Right lobe of liver (tissue), 6 donors: ENCODE data around the gene STRBP. TPM values are rescaled to one million over a fixed set of nuclear protein-coding genes. Genes with fewer than 3 reads are reported as not detected.
A peak's percentile ranks its signal among the peaks of the same experiment; 100 is the strongest.

Experiments used
- ATAC-seq, 4 donors: fragments of 200-7000 bp; cut with Tn5 transposase; one replicate each; pipeline ENCODE4 v1.9.1; 2020; ENCODE audit warnings: mild to moderate bottlenecking in 4 of 4, moderate library complexity in 4 of 4
- DNase-seq, 3 donors: peaks; one replicate each; pipeline ENCODE4 v3.0.0-alpha.2; 2020
- H3K27ac ChIP-seq, 3 donors: fragments of 200-600 bp; one replicate each; pipeline ENCODE4 v1.8.0; 2022
- H3K27me3 ChIP-seq, 2 donors: fragments of 200-600 bp; one replicate each; pipeline ENCODE4 v1.8.0; 2022
- H3K36me3 ChIP-seq, 4 donors: fragments of 200-600 bp; sonication (generic) in 1 of 4; one replicate each; pipeline versions ENCODE4 v1.5.1 to v1.8.0; 2017 to 2022; ENCODE audit warnings: control low read depth in 1 of 4
- H3K4me1 ChIP-seq, 4 donors: fragments of 200-600 bp; sonication (generic) in 1 of 4; one replicate each; pipeline versions ENCODE4 v1.5.1 to v1.8.0; 2017 to 2022; ENCODE audit warnings: control low read depth in 1 of 4
- H3K4me3 ChIP-seq, 3 donors: fragments of 200-600 bp; one replicate each; pipeline ENCODE4 v1.8.0; 2022
- H3K9me3 ChIP-seq, 4 donors: fragments of 200-600 bp; sonication (generic) in 1 of 4; one replicate each; pipeline versions ENCODE4 v1.5.1 to v1.8.0; 2017 to 2022; ENCODE audit warnings: control low read depth in 1 of 4
- CTCF ChIP-seq, 4 donors: fragments of 200-600 bp in 3 of 4; fragments of 450-650 bp in 1 of 4; IDR thresholded peaks; one replicate each; pipeline versions ENCODE4 v1.5.1 to v1.8.0; 2016 to 2022; ENCODE audit warnings: antibody characterized with exemption in 4 of 4, mild to moderate bottlenecking in 2 of 4
- POLR2A ChIP-seq: fragments of 450-650 bp; IDR thresholded peaks from one replicate; pipeline ENCODE4 v1.6.1; 2017; ENCODE audit warnings: antibody characterized with exemption, mild to moderate bottlenecking
- WGBS: methylation state at CpG from one replicate; pipeline ENCODE4 v1.1.6; 2018; ENCODE audit warnings: low coverage, low lambda C conversion rate; ENCODE audit not compliant: insufficient coverage; ENCODE audit errors: missing lambda C conversion rate; 5-methylcytosine and 5-hydroxymethylcytosine counted together
- intact Hi-C, 2 donors: fragments of 100-400 bp; cut with DNase I; formaldehyde crosslinking; loops; one replicate each; pipeline versions ENCODE4 v1.11.2 to v1.14.1; 2022
- total RNA-seq, 6 experiments: library from RNA; depleted of rRNA in 2 of 6; stranded (reverse); fragments of >200 nt in 2 of 6; fragmentation: NEBNext Ultra II Directional in 3 of 6; extraction: Animal tissue kit (Norgen Biotek cat#: 25700) in 3 of 6; gene quantifications; one replicate each; pipeline versions ENCODE4 v1.1.0 to v1.2.4, GENCODE V29; 2016 to 2023
- donor health status: DM: no; HTN: yes; CAD: no.
- donor health status: DM: no; HTN: no; CAD: no.
- donor health status: DM: no; HTN: no; CAD: no.
- donor health status: DM: no; HTN: yes; CAD: no.
- donor health status: DM: no; HTN: yes; CAD: no.

The STRBP gene
- total RNA-seq, 6 experiments from 2014 or later, result 5.3 to 10.2 (median 8.3) TPM

GRCh38 chr9:123312306-123312877 lies 44.0 kb upstream of the STRBP start:
- no peaks in the 10 kb centered on the region for H3K9me3 ChIP-seq
- no CpG with 5 or more reads among the region's 4 CpGs for WGBS
- intact Hi-C loops, result no loop called here
- DNase-seq (no peak), ATAC-seq (no peak)
- peaks cover 0 to 17% (median 3%) of the 10 kb centered on the region in 4 donors for H3K4me1 ChIP-seq
- H3K36me3 ChIP-seq, result no peaks in the 10 kb centered on the region
- TF ChIP-seq POLR2A, result no peak
- no peak overlapping the region for H3K27ac ChIP-seq
- H3K27me3 ChIP-seq, result no peaks in the 10 kb centered on the region
- no peak overlapping the region for H3K4me3 ChIP-seq

GRCh38 chr9:123311250-123311752 lies 42.9 kb upstream of the STRBP start:
- no peak overlapping the region for H3K4me3 ChIP-seq
- no peak for DNase-seq
- H3K27ac ChIP-seq, result no peak overlapping the region
- H3K36me3 ChIP-seq, result no peaks in the 10 kb centered on the region
- WGBS, result 30% methylated on average over 9 of the region's 9 CpGs
- ATAC-seq, result peak in 3 of 4 donors; percentile 21 to 28 (median 22)
- intact Hi-C loops, result no loop called here
- TF ChIP-seq CTCF (IDR thresholded peaks at IDR 0.05) (no peak), POLR2A (no peak)
- no peaks in the 10 kb centered on the region for H3K27me3 ChIP-seq
- H3K4me1 ChIP-seq, result peaks cover 0 to 12% (median 3%) of the 10 kb centered on the region in 4 donors
- no peaks in the 10 kb centered on the region for H3K9me3 ChIP-seq

GRCh38 chr9:123310551-123311249 lies 42.3 kb upstream of the STRBP start:
- DNase-seq, result no peak
- no peak for TF ChIP-seq POLR2A
- TF ChIP-seq CTCF (IDR thresholded peaks at IDR 0.05), result no peak
- H3K36me3 ChIP-seq, result no peaks in the 10 kb centered on the region
- H3K4me3 ChIP-seq, result no peak overlapping the region
- peak; percentile 67 to 87 (median 76) for ATAC-seq
- intact Hi-C loops, result no loop called here
- 22% methylated on average over 4 of the region's 4 CpGs for WGBS
- H3K9me3 ChIP-seq, result no peaks in the 10 kb centered on the region
- H3K27me3 ChIP-seq, result no peaks in the 10 kb centered on the region
- H3K27ac ChIP-seq, result no peak overlapping the region
- H3K4me1 ChIP-seq, result peaks cover 0 to 9% (median 3%) of the 10 kb centered on the region in 4 donors

GRCh38 chr9:123309611-123310010 lies 41.2 kb upstream of the STRBP start:
- no peak overlapping the region for H3K27ac ChIP-seq
- H3K27me3 ChIP-seq, result no peaks in the 10 kb centered on the region
- DNase-seq (no peak), ATAC-seq (no peak)
- TF ChIP-seq POLR2A (no peak), CTCF (IDR thresholded peaks at IDR 0.05) (no peak)
- H3K4me1 ChIP-seq, result peaks cover 0 to 9% (median 3%) of the 10 kb centered on the region in 4 donors
- no peaks in the 10 kb centered on the region for H3K9me3 ChIP-seq
- intact Hi-C loops, result no loop called here
- 75% methylated on average over 1 of the region's 1 CpG for WGBS
- H3K36me3 ChIP-seq, result no peaks in the 10 kb centered on the region
- no peak overlapping the region for H3K4me3 ChIP-seq

GRCh38 chr9:123305879-123306278 lies 37.5 kb upstream of the STRBP start:
- 41% methylated on average over 4 of the region's 4 CpGs for WGBS
- Histone ChIP-seq H3K9me3 (no peaks in the 10 kb centered on the region), H3K4me1 (no peaks in the 10 kb centered on the region), H3K27ac (no peak overlapping the region), H3K36me3 (no peaks in the 10 kb centered on the region), H3K27me3 (no peaks in the 10 kb centered on the region), H3K4me3 (no peak overlapping the region)
- TF ChIP-seq CTCF (IDR thresholded peaks at IDR 0.05) (no peak), POLR2A (no peak)
- DNase-seq, result no peak
- peak in 1 of 4 donors; percentile 22 for ATAC-seq
- intact Hi-C loops, result no loop called here
